ENCODE measurements around the gene HPD. TPM values are rescaled to one million over a fixed set of nuclear protein-coding genes. Genes with fewer than 3 reads are reported as not detected.
A peak's percentile ranks its signal among the peaks of the same experiment; 100 is the strongest.

Gene HPD
- total RNA-seq (2022): 0.21 TPM in 1 of 2 replicates, not detected in the other
- not detected for Bru-seq, nascent RNA
- BruChase-seq, experiment 1, labeled RNA remaining after a 6-hour chase: percentile 7 among the genes with signal in this experiment
- BruChase-seq, experiment 2, labeled RNA remaining after a 2-hour chase: percentile 4 among the genes with signal in this experiment
- long read RNA-seq, partial matches to known transcripts: 0 of 1 reads
- long read RNA-seq, other reads (novel, unspliced or antisense): 1 of 1 reads

GRCh38 chr12:121858662-121859572 is at the start of gene HPD:
HPD (minus strand) TSS chr12:121858859; CDS start chr12:121858823, 36 bp downstream.
- DNase-seq (ENCODE audit: unreplicated experiment): peak; percentile 78
- no peaks in the 10 kb centered on the region for H3K9me3 Mint-ChIP-seq (ENCODE audit: unreplicated experiment)
- H3K4me1 Mint-ChIP-seq (ENCODE audit: insufficient read depth, unreplicated experiment): peaks cover 15% of the 10 kb centered on the region
- no peak within 1 kb of the TSS for H3K27ac Mint-ChIP-seq (ENCODE audit: low read depth, unreplicated experiment)
- intact Hi-C loops (cut with micrococcal nuclease): no loop called here
- no TSS peak for BruUV-seq (replicated peaks)
- POLR2A ChIA-PET: interaction anchor here (0.6 kb wide), 1 partner anchor 154 kb away, joined by 3 read pairs; no protein-coding TSS in a partner anchor
- no peaks in the 10 kb centered on the region for H3K36me3 Mint-ChIP-seq (ENCODE audit: insufficient read depth, unreplicated experiment)
- no peaks in the 10 kb centered on the region for H3K27me3 Mint-ChIP-seq (ENCODE audit: insufficient read depth, unreplicated experiment)
- TF ChIP-seq, protein P1, sequence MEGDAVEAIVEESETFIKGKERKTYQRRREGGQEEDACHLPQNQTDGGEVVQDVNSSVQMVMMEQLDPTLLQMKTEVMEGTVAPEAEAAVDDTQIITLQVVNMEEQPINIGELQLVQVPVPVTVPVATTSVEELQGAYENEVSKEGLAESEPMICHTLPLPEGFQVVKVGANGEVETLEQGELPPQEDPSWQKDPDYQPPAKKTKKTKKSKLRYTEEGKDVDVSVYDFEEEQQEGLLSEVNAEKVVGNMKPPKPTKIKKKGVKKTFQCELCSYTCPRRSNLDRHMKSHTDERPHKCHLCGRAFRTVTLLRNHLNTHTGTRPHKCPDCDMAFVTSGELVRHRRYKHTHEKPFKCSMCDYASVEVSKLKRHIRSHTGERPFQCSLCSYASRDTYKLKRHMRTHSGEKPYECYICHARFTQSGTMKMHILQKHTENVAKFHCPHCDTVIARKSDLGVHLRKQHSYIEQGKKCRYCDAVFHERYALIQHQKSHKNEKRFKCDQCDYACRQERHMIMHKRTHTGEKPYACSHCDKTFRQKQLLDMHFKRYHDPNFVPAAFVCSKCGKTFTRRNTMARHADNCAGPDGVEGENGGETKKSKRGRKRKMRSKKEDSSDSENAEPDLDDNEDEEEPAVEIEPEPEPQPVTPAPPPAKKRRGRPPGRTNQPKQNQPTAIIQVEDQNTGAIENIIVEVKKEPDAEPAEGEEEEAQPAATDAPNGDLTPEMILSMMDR (IDR thresholded peaks at IDR 0.05; ENCODE audit: unreplicated experiment): no peak
- CTCF ChIA-PET: interaction anchor here (1.4 kb wide), 2 partner anchors 23 to 65 kb away, joined by 3 to 5 read pairs; partner anchors contain the start of gene RHOF
- no peak within 1 kb of the TSS for H3K4me3 Mint-ChIP-seq (ENCODE audit: unreplicated experiment)

DNA sequence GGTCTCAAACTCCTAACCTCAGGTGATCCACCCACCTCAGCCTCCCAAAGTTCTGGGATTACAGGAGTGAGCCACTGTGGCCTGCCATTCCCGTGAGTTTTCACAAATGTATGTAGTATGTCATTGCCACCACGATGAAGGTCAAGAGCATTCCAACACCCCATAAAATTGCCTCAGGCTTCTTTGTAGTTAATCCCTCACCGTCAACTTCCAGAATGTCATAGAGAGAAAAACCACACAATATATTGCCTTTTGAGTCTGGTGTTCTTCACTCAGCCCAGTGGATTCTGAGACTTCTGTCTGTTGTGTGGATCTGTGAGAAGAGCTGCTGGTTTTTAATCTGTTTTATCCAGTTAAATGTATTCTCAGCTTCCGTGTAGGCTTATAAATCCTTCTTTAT is 47.1 kb upstream of the HPD start:
- CTCF ChIA-PET: interaction anchor here (0.9 to 1.4 kb wide), 2 partner anchors 11 to 112 kb away, joined by 3 to 5 read pairs; partner anchors contain the start of gene RHOF

DNA sequence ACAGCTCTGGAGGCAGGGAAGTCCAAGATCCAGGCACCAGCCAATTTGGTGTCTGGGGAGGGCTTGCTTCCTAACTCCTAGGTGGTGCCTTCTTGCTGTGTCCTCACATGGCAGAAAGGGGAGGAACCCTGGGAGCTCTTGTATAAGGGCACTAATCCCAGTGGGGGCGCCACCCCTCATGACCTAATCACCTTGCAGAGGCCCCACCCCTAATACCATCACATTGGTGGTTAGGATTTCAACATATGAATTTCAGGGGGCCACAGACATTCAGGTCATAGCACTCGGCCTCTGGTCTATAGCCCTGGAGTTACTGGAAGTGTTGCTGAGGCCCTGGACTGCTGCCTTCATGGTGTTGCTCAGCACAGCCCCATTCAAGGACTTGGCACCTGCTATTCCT is 44.5 kb upstream of the HPD start:
- POLR2A ChIA-PET: interaction anchor here (0.8 kb wide), 1 partner anchor 834 kb away, joined by 4 read pairs; no protein-coding TSS in a partner anchor
- H3K9me3 Mint-ChIP-seq (ENCODE audit: unreplicated experiment): no peaks in the 10 kb centered on the region
- H3K36me3 Mint-ChIP-seq (ENCODE audit: insufficient read depth, unreplicated experiment): peaks cover 83% of the 10 kb centered on the region
- CTCF ChIA-PET: interaction anchor here (0.6 kb wide), 1 partner anchor 108 kb away, joined by 3 read pairs; no protein-coding TSS in a partner anchor
- TF ChIP-seq, protein P1 (IDR thresholded peaks at IDR 0.05; ENCODE audit: unreplicated experiment): no peak
- intact Hi-C loops (cut with micrococcal nuclease): no loop called here
- no peak overlapping the region for H3K4me3 Mint-ChIP-seq (ENCODE audit: unreplicated experiment)
- H3K27ac Mint-ChIP-seq (ENCODE audit: low read depth, unreplicated experiment): peak overlapping the region; percentile 67
- no TSS peak for BruUV-seq (replicated peaks)
- H3K27me3 Mint-ChIP-seq (ENCODE audit: insufficient read depth, unreplicated experiment): no peaks in the 10 kb centered on the region
- DNase-seq (ENCODE audit: unreplicated experiment): no peak
- no peaks in the 10 kb centered on the region for H3K4me1 Mint-ChIP-seq (ENCODE audit: insufficient read depth, unreplicated experiment)

More for the DNA sequence above, 47.1 kb upstream of the HPD start:
- POLR2A ChIA-PET: no interaction called here
- Mint-ChIP-seq H3K4me1 (ENCODE audit: insufficient read depth, unreplicated experiment) (no peaks in the 10 kb centered on the region), H3K9me3 (ENCODE audit: unreplicated experiment) (no peaks in the 10 kb centered on the region), H3K36me3 (ENCODE audit: insufficient read depth, unreplicated experiment) (peaks cover 84% of the 10 kb centered on the region), H3K4me3 (ENCODE audit: unreplicated experiment) (no peak overlapping the region), H3K27ac (ENCODE audit: low read depth, unreplicated experiment) (peak overlapping the region; percentile 42), H3K27me3 (ENCODE audit: insufficient read depth, unreplicated experiment) (no peaks in the 10 kb centered on the region)
- intact Hi-C loops (cut with micrococcal nuclease): no loop called here
- BruUV-seq (replicated peaks): no TSS peak
- no peak for DNase-seq (ENCODE audit: unreplicated experiment)
- TF ChIP-seq, protein P1 (IDR thresholded peaks at IDR 0.05; ENCODE audit: unreplicated experiment): no peak

GRCh38 chr12:121899590-121899989 is 40.9 kb upstream of the HPD start:
- POLR2A ChIA-PET: interaction anchor here (2.1 kb wide), 1 partner anchor 99 kb away, joined by 4 read pairs; no protein-coding TSS in a partner anchor

More at GRCh38 chr12:121899590-121899989, 40.9 kb upstream of the HPD start:
- TF ChIP-seq, protein P1 (IDR thresholded peaks at IDR 0.05; ENCODE audit: unreplicated experiment): no peak
- peaks cover 6% of the 10 kb centered on the region for H3K4me1 Mint-ChIP-seq (ENCODE audit: insufficient read depth, unreplicated experiment)
- no TSS peak for BruUV-seq (replicated peaks)
- H3K27ac Mint-ChIP-seq (ENCODE audit: low read depth, unreplicated experiment): no peak overlapping the region
- no peak overlapping the region for H3K4me3 Mint-ChIP-seq (ENCODE audit: unreplicated experiment)
- no peak for DNase-seq (ENCODE audit: unreplicated experiment)
- CTCF ChIA-PET: interaction anchor here (0.6 to 1.0 kb wide), 4 partner anchors 8 to 1067 kb away, joined by 3 to 4 read pairs (median 4); partner anchors contain the start of gene ABCB9
- intact Hi-C loops (cut with micrococcal nuclease): no loop called here
- no peaks in the 10 kb centered on the region for H3K27me3 Mint-ChIP-seq (ENCODE audit: insufficient read depth, unreplicated experiment)
- no peaks in the 10 kb centered on the region for H3K9me3 Mint-ChIP-seq (ENCODE audit: unreplicated experiment)
- peaks cover 85% of the 10 kb centered on the region for H3K36me3 Mint-ChIP-seq (ENCODE audit: insufficient read depth, unreplicated experiment)

Measured in MCF 10A (cell line).